ENCODE results near the gene TPRG1.

- TF ChIP-seq, protein P1, sequence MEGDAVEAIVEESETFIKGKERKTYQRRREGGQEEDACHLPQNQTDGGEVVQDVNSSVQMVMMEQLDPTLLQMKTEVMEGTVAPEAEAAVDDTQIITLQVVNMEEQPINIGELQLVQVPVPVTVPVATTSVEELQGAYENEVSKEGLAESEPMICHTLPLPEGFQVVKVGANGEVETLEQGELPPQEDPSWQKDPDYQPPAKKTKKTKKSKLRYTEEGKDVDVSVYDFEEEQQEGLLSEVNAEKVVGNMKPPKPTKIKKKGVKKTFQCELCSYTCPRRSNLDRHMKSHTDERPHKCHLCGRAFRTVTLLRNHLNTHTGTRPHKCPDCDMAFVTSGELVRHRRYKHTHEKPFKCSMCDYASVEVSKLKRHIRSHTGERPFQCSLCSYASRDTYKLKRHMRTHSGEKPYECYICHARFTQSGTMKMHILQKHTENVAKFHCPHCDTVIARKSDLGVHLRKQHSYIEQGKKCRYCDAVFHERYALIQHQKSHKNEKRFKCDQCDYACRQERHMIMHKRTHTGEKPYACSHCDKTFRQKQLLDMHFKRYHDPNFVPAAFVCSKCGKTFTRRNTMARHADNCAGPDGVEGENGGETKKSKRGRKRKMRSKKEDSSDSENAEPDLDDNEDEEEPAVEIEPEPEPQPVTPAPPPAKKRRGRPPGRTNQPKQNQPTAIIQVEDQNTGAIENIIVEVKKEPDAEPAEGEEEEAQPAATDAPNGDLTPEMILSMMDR (IDR thresholded peaks at IDR 0.05; ENCODE audit: insufficient read depth, low read length) = no peak
- TF ChIP-seq POLR2AphosphoS5 (IDR thresholded peaks at IDR 0.05; ENCODE audit: low read depth) (no peak), REST (IDR thresholded peaks at IDR 0.05; ENCODE audit: insufficient replicate concordance, low read depth) (no peak)
These were observed 200.5 kb downstream of the TPRG1 start for GRCh38 chr3:189372243-189372642.
